Esophagus muscularis mucosa (tissue), 4 donors: Measurements from ENCODE around the gene S1PR3. TPM values are rescaled to one million over a fixed set of nuclear protein-coding genes. Genes with fewer than 3 reads are reported as not detected.

ENCODE experiments used
- DNase-seq: peaks from one replicate; pipeline ENCODE4 v3.0.0-alpha.2; 2017; ENCODE audit errors: extremely low spot score
- H3K27ac ChIP-seq, 4 donors: fragments of 200-600 bp; sonication (generic); replicated peaks in 1 of 4; 1 replicate in 3 of 4; 2 replicates in 1 of 4; pipeline ENCODE4 v1.5.1; 2016 to 2019; ENCODE audit warnings: mild to moderate bottlenecking in 1 of 4
- H3K27me3 ChIP-seq, 4 donors: fragments of 200-600 bp; sonication (generic); one replicate each; pipeline versions ENCODE4 v1.5.1 to v1.6.0; 2016 to 2019
- H3K36me3 ChIP-seq, 4 donors: fragments of 200-600 bp; sonication (generic); one replicate each; pipeline ENCODE4 v1.5.1; 2016 to 2019
- H3K4me1 ChIP-seq, 4 donors: fragments of 200-600 bp; sonication (generic); one replicate each; pipeline ENCODE4 v1.5.1; 2016 to 2019
- H3K4me3 ChIP-seq, 4 donors: fragments of 200-600 bp; sonication (generic); 1 replicate in 2 of 4; 2 replicates in 2 of 4; pipeline ENCODE4 v1.5.1; 2016 to 2019; ENCODE audit warnings: mild to moderate bottlenecking in 4 of 4, moderate library complexity in 1 of 4
- H3K9me3 ChIP-seq, 4 donors: fragments of 200-600 bp; sonication (generic); 1 replicate in 3 of 4; 2 replicates in 1 of 4; pipeline ENCODE4 v1.5.1; 2016 to 2019
- CTCF ChIP-seq, 3 experiments: fragments of 200-600 bp in 2 of 3; fragments of 450-650 bp in 1 of 3; sonication (generic) in 2 of 3; IDR thresholded peaks; one replicate each; pipeline ENCODE4 v1.5.1; 2017 to 2019; ENCODE audit warnings: antibody characterized with exemption in 3 of 3, mild to moderate bottlenecking in 2 of 3, moderate library complexity in 1 of 3
- EP300 ChIP-seq: sonication (generic); formaldehyde crosslinking; IDR thresholded peaks from one replicate; pipeline ENCODE4 v1.6.1; 2017; ENCODE audit warnings: antibody characterized with exemption
- POLR2A ChIP-seq: fragments of 450-650 bp; IDR thresholded peaks from one replicate; pipeline ENCODE4 v1.6.1; 2017; ENCODE audit warnings: antibody characterized with exemption, moderate library complexity, mild to moderate bottlenecking, low read depth
- POLR2AphosphoS5 ChIP-seq, 2 donors: sonication (generic); formaldehyde crosslinking; IDR thresholded peaks; one replicate each; pipeline ENCODE4 v1.6.1; 2017; ENCODE audit warnings: antibody characterized with exemption in 2 of 2
- WGBS: methylation state at CpG from one replicate; pipeline ENCODE4 v1.1.5; 2018; 5-methylcytosine and 5-hydroxymethylcytosine counted together
- intact Hi-C: fragments of 100-400 bp; cut with DNase I; formaldehyde crosslinking; loops from one replicate; pipeline ENCODE4 v1.15.1; 2023
- total RNA-seq, 4 donors: library from RNA; depleted of rRNA; stranded (reverse); fragments of >200 nt; gene quantifications; one replicate each; pipeline versions ENCODE4 v1.1.0 to v1.2.1, GENCODE V29; 2016

The S1PR3 gene
- total RNA-seq, 4 donors from 2014 or later = 184 to 340 (median 223) TPM

GRCh38 chr9:88995627-88996026 is 4.4 kb downstream of the S1PR3 start:
- H3K4me1 ChIP-seq = peaks cover 53 to 86% (median 82%) of the 10 kb centered on the region in 4 donors
- no peak for TF ChIP-seq POLR2AphosphoS5 (IDR thresholded peaks at IDR 0.05)
- TF ChIP-seq POLR2A = no peak
- no peak for TF ChIP-seq EP300
- no peak for TF ChIP-seq CTCF (IDR thresholded peaks at IDR 0.05)
- H3K9me3 ChIP-seq = no peaks in the 10 kb centered on the region
- no peaks in the 10 kb centered on the region for H3K27me3 ChIP-seq
- peak overlapping the region; percentile 86 to 100 (median 97) for H3K4me3 ChIP-seq
- 36% methylated on average over 6 of the region's 6 CpGs for WGBS
- H3K36me3 ChIP-seq = peaks cover 0 to 14% (median 12%) of the 10 kb centered on the region in 4 donors
- intact Hi-C loops = loop anchor here (5.0 kb wide), 1 partner anchor 218 kb away; no protein-coding TSS in a partner anchor
- peak overlapping the region; percentile 97 to 100 (median 99) for H3K27ac ChIP-seq
- DNase-seq = no peak

GRCh38 chr9:88996046-88996920 is 5.0 kb downstream of the S1PR3 start:
- Histone ChIP-seq H3K27me3 (no peaks in the 10 kb centered on the region), H3K36me3 (peaks cover 0 to 14% (median 12%) of the 10 kb centered on the region in 4 donors), H3K9me3 (no peaks in the 10 kb centered on the region), H3K27ac (peak overlapping the region; percentile 97 to 100 (median 99)), H3K4me1 (peaks cover 58 to 89% (median 83%) of the 10 kb centered on the region in 4 donors), H3K4me3 (peak overlapping the region; percentile 86 to 100 (median 97))
- TF ChIP-seq EP300 = no peak
- TF ChIP-seq POLR2AphosphoS5 (IDR thresholded peaks at IDR 0.05) = no peak
- no peak for TF ChIP-seq POLR2A
- no peak for TF ChIP-seq CTCF (IDR thresholded peaks at IDR 0.05)
- 45% methylated on average over 12 of the region's 14 CpGs for WGBS
- DNase-seq = peak; percentile 86
- intact Hi-C loops = loop anchor here (5.0 kb wide), 1 partner anchor 219 kb away; no protein-coding TSS in a partner anchor

- TF ChIP-seq CTCF (IDR thresholded peaks at IDR 0.05) = no peak
- TF ChIP-seq POLR2A = no peak
- TF ChIP-seq POLR2AphosphoS5 (IDR thresholded peaks at IDR 0.05) = no peak
- TF ChIP-seq EP300 = no peak
- peaks cover 0 to 20% (median 14%) of the 10 kb centered on the region in 4 donors for H3K36me3 ChIP-seq
- 41% methylated on average over 4 of the region's 4 CpGs for WGBS
- no peaks in the 10 kb centered on the region for H3K27me3 ChIP-seq
- H3K4me3 ChIP-seq = peak overlapping the region; percentile 86 to 100 (median 97)
- peaks cover 59 to 89% (median 84%) of the 10 kb centered on the region in 4 donors for H3K4me1 ChIP-seq
- H3K27ac ChIP-seq = peak overlapping the region; percentile 97 to 100 (median 99)
- no peaks in the 10 kb centered on the region for H3K9me3 ChIP-seq
- DNase-seq = no peak
- intact Hi-C loops = loop anchor here (5.0 kb wide), 1 partner anchor 220 kb away; no protein-coding TSS in a partner anchor
Observed at GRCh38 chr9:88996921-88997235, 5.6 kb downstream of the S1PR3 start.

- peaks cover 6 to 27% (median 22%) of the 10 kb centered on the region in 4 donors for H3K36me3 ChIP-seq
- no peaks in the 10 kb centered on the region for H3K9me3 ChIP-seq
- 70% methylated on average over 7 of the region's 8 CpGs for WGBS
- intact Hi-C loops = loop anchor here (2.0 to 5.0 kb wide), 2 partner anchors 220 to 255 kb away; no protein-coding TSS in a partner anchor
- H3K27me3 ChIP-seq = no peaks in the 10 kb centered on the region
- no peak for DNase-seq
- peak overlapping the region in 3 of 4 donors; percentile 13 to 100 (median 25) for H3K4me3 ChIP-seq
- peak overlapping the region; percentile 97 to 100 (median 99) for H3K27ac ChIP-seq
- TF ChIP-seq POLR2AphosphoS5 (IDR thresholded peaks at IDR 0.05) (peak in 1 of 2 donors; percentile 62), EP300 (no peak)
- peaks cover 52 to 96% (median 91%) of the 10 kb centered on the region in 4 donors for H3K4me1 ChIP-seq
Observed at GRCh38 chr9:88997646-88998045, 6.4 kb downstream of the S1PR3 start.

- TF ChIP-seq POLR2AphosphoS5 (IDR thresholded peaks at IDR 0.05) = no peak
- TF ChIP-seq POLR2A = no peak
- no peak for TF ChIP-seq EP300
- no peak for TF ChIP-seq CTCF (IDR thresholded peaks at IDR 0.05)
- intact Hi-C loops = loop anchor here (2.0 to 5.0 kb wide), 2 partner anchors 221 to 256 kb away; no protein-coding TSS in a partner anchor
- Histone ChIP-seq H3K27me3 (no peaks in the 10 kb centered on the region), H3K4me1 (peaks cover 52 to 99% (median 99%) of the 10 kb centered on the region in 4 donors), H3K9me3 (no peaks in the 10 kb centered on the region), H3K27ac (peak overlapping the region; percentile 97 to 100 (median 99)), H3K4me3 (peak overlapping the region in 3 of 4 donors; percentile 10 to 100 (median 25)), H3K36me3 (peaks cover 7 to 36% (median 30%) of the 10 kb centered on the region in 4 donors)
- WGBS = 10% methylated on average over 2 of the region's 2 CpGs
- no peak for DNase-seq
Observed at GRCh38 chr9:88998503-88998902, 7.2 kb downstream of the S1PR3 start.
